GM12878 (cell line): ENCODE measurements around the gene DENND4C. TPM values are rescaled to one million over a fixed set of nuclear protein-coding genes. Genes with fewer than 3 reads are reported as not detected.
A peak's percentile ranks its signal among the peaks of the same experiment; 100 is the strongest.

ENCODE experiments used
- ASH2L ChIP-seq: fragments of 300-600, 200-600 bp; sonication (generic); IDR thresholded peaks from 2 replicates; pipeline ENCODE4 v1.6.1; 2017; ENCODE audit warnings: low read depth, mild to moderate bottlenecking, borderline replicate concordance
- BCL11A ChIP-seq: IDR thresholded peaks from 2 replicates; pipeline ENCODE4 v1.6.1; 2011; ENCODE audit warnings: low read depth, low read length
- CUX1 ChIP-seq: IDR thresholded peaks from 2 replicates; pipeline ENCODE4 v1.6.1; 2012; ENCODE audit warnings: improper control_type of control experiment, low read depth, low read length; ENCODE audit not compliant: insufficient replicate concordance
- DPF2 ChIP-seq: fragments of 450-650 bp; IDR thresholded peaks from 2 replicates; pipeline ENCODE4 v1.6.1; 2017; ENCODE audit warnings: mild to moderate bottlenecking
- ETV6 ChIP-seq, 2 experiments: fragments of 450-650 bp in 1 of 2; IDR thresholded peaks in 1 of 2; conservative IDR thresholded peaks in 1 of 2; 2 replicates each; pipeline ENCODE4 v1.6.1; 2014; ENCODE audit warnings: antibody characterized with exemption in 1 of 2, borderline replicate concordance in 1 of 2, low read depth in 1 of 2, mild to moderate bottlenecking in 1 of 2, moderate library complexity in 1 of 2
- GATAD2B ChIP-seq: fragments of 450-650 bp; conservative IDR thresholded peaks from 2 replicates; pipeline ENCODE4 v1.6.1; 2017; ENCODE audit warnings: low read depth, mild to moderate bottlenecking, moderate library complexity
- MAX ChIP-seq: IDR thresholded peaks from 2 replicates; pipeline ENCODE4 v1.6.1; 2012; ENCODE audit warnings: low read depth, low read length, improper control_type of control experiment
- NKRF ChIP-seq: fragments of 450-650 bp; conservative IDR thresholded peaks from 2 replicates; pipeline ENCODE4 v1.6.1; 2017; ENCODE audit warnings: mild to moderate bottlenecking, moderate library complexity
- POLR2AphosphoS2 ChIP-seq: IDR thresholded peaks from 2 replicates; pipeline ENCODE4 v1.6.1; 2011; ENCODE audit warnings: low read depth, mild to moderate bottlenecking, low read length, improper control_type of control experiment, moderate library complexity
- POLR2AphosphoS5 ChIP-seq: IDR thresholded peaks from 2 replicates; pipeline ENCODE4 v1.6.1; 2011; ENCODE audit warnings: mild to moderate bottlenecking, low read length, inconsistent platforms
- POU2F2 ChIP-seq: IDR thresholded peaks from 3 replicates; pipeline ENCODE4 v1.6.1; 2011; ENCODE audit warnings: low read depth, mild to moderate bottlenecking, low read length, borderline replicate concordance
- RB1 ChIP-seq: fragments of 450-650 bp; formaldehyde crosslinking; IDR thresholded peaks from 2 replicates; pipeline ENCODE4 v1.6.1; 2017; ENCODE audit warnings: mild to moderate bottlenecking, borderline replicate concordance
- RELB ChIP-seq: fragments of 450-650 bp; IDR thresholded peaks from 2 replicates; pipeline ENCODE4 v1.6.1; 2017; ENCODE audit warnings: low read depth, mild to moderate bottlenecking, moderate library complexity
- SMAD1 ChIP-seq: fragments of 450-650 bp; IDR thresholded peaks from 2 replicates; pipeline ENCODE4 v1.6.1; 2018; ENCODE audit warnings: mild to moderate bottlenecking, low read depth; ENCODE audit not compliant: partially characterized antibody
- SP1 ChIP-seq: IDR thresholded peaks from one replicate; pipeline ENCODE4 v1.6.1; 2011; ENCODE audit warnings: low read depth, low read length
- SPI1 ChIP-seq: IDR thresholded peaks from 2 replicates; pipeline ENCODE4 v1.6.1; 2011; ENCODE audit warnings: low read depth, mild to moderate bottlenecking, low read length, moderate library complexity, borderline replicate concordance; ENCODE audit not compliant: insufficient read depth
- TCF12 ChIP-seq: IDR thresholded peaks from 2 replicates; pipeline ENCODE4 v1.6.1; 2011; ENCODE audit warnings: low read depth, mild to moderate bottlenecking, low read length
- YY1 ChIP-seq: IDR thresholded peaks from 2 replicates; pipeline ENCODE4 v1.6.1; 2011; ENCODE audit warnings: low read depth, mild to moderate bottlenecking, low read length
- ZNF217 ChIP-seq: fragments of 450-650 bp; IDR thresholded peaks from 2 replicates; pipeline ENCODE4 v1.6.1; 2017; ENCODE audit warnings: antibody characterized with exemption, mild to moderate bottlenecking
- ZZZ3 ChIP-seq: IDR thresholded peaks from 2 replicates; pipeline ENCODE4 v1.6.1; 2011; ENCODE audit warnings: low read depth; ENCODE audit not compliant: control insufficient read depth, insufficient read length
- polyA plus RNA-seq, 11 experiments: library from polyadenylated mRNA; depleted of rRNA in 4 of 11; unstranded in 6 of 11; stranded (reverse) in 5 of 11; fragments of >200 nt; fragmentation: Nextera tagmentation in 4 of 11; fragmentation: Illumina TruSeq in 1 of 11; extraction: Ambion mirVana in 4 of 11; extraction: Trizol in 1 of 11; gene quantifications; 1 replicate in 1 of 11; 2 replicates in 10 of 11; pipeline versions ENCODE4 v1.2.1 to v1.2.3, GENCODE V29; 2011 to 2016; ENCODE audit warnings: inconsistent platforms in 2 of 11, missing spikeins in 2 of 11, low read depth in 1 of 11
- total RNA-seq, 4 experiments: library from RNA; depleted of rRNA in 3 of 4; stranded (reverse); fragments of >200 nt in 3 of 4; fragmentation: Illumina TruSeq in 1 of 4; extraction: Trizol in 1 of 4; gene quantifications; 2 replicates each; pipeline versions ENCODE4 v1.2.1 to v1.2.3, GENCODE V29; 2013 to 2021

DENND4C gene
- total and polyA plus RNA-seq, 10 of the 15 experiments (the other 5 are each of a cell fraction or from before 2014, with no cell fraction given): 8.2 to 49.3 (median 24.7) TPM

- TF ChIP-seq CUX1 (no peak), SMAD1 (no peak), NKRF (peak; percentile 84), BCL11A (peak; percentile 73; the same call in 1 of the 2 replicates), POU2F2 (peak; percentile 60; the same call in 2 of the 3 replicates), POLR2AphosphoS2 (0 out of 2 replicates have a peak, but pooled peaks have one; percentile 51), YY1 (peak; percentile 92), POLR2AphosphoS5 (peak; percentile 65; the same call in 1 of the 2 replicates), SP1 (peak; percentile 40), ZNF217 (peak; percentile 86), ASH2L (no peak), SPI1 (peak; percentile 94), DPF2 (peak; percentile 97), RELB (0 out of 2 replicates have a peak, but pooled peaks have one; percentile 21), MAX (peak; percentile 54), TCF12 (peak; percentile 81), ETV6 (conservative IDR thresholded peaks at IDR 0.05 in 1 of 2, IDR thresholded peaks at IDR 0.05 in 1 of 2; ENCODE audit: borderline replicate concordance in 1 of 2, low read depth in 1 of 2) (peak in 1 of 2 experiments; percentile 79; a peak in 1 of 4 replicates), RB1 (peak; percentile 78; the same call in 1 of the 2 replicates), ZZZ3 (no peak), GATAD2B (peak; percentile 98)
These were observed at the start of gene DENND4C (continued) for GRCh38 chr9:19230355-19231125.
